Left ventricle myocardium inferior (tissue), 1 donor: ENCODE results near the gene ZNF492. TPM values are rescaled to one million over a fixed set of nuclear protein-coding genes. Genes with fewer than 3 reads are reported as not detected.

Experiments used
- DNase-seq: peaks from one replicate; pipeline ENCODE4 v3.0.0-alpha.2; 2020
- H3K27ac ChIP-seq: fragments of 200-600 bp; replicated peaks from 2 replicates; pipeline ENCODE4 v1.8.0; 2021
- H3K27me3 ChIP-seq: fragments of 200-600 bp; 2 replicates; pipeline ENCODE4 v1.8.0; 2021; ENCODE audit warnings: low read depth
- H3K36me3 ChIP-seq: fragments of 200-600 bp; 2 replicates; pipeline ENCODE4 v1.8.0; 2021
- H3K4me1 ChIP-seq: fragments of 200-600 bp; 2 replicates; pipeline ENCODE4 v1.8.0; 2021
- H3K4me3 ChIP-seq: fragments of 200-600 bp; 2 replicates; pipeline ENCODE4 v1.8.0; 2021; ENCODE audit warnings: mild to moderate bottlenecking, moderate library complexity
- H3K9me3 ChIP-seq: fragments of 200-600 bp; replicated peaks from 2 replicates; pipeline ENCODE4 v1.8.0; 2021
- intact Hi-C: fragments of 100-400 bp; cut with micrococcal nuclease; formaldehyde crosslinking; loops from one replicate; pipeline ENCODE4 v1.11.0; 2022
- total RNA-seq: library from RNA; stranded (reverse); fragmentation: NEBNext Ultra II Directional; extraction: Animal tissue kit (Norgen Biotek cat#: 25700); gene quantifications from one replicate; pipeline ENCODE4 v1.2.1, GENCODE V29; 2021
- TF ChIP-seq, protein P1 (sequence below): fragments of 200-600 bp; IDR thresholded peaks from 2 replicates; pipeline ENCODE4 v1.8.0; 2021; ENCODE audit warnings: antibody characterized with exemption, mild to moderate bottlenecking, borderline replicate concordance
- donor health status: DM: no; HTN: yes; CAD: no; lungs with severe emphysema.

The ZNF492 gene
- total RNA-seq, 1 donor from 2014 or later = 0.08 TPM

DNA sequence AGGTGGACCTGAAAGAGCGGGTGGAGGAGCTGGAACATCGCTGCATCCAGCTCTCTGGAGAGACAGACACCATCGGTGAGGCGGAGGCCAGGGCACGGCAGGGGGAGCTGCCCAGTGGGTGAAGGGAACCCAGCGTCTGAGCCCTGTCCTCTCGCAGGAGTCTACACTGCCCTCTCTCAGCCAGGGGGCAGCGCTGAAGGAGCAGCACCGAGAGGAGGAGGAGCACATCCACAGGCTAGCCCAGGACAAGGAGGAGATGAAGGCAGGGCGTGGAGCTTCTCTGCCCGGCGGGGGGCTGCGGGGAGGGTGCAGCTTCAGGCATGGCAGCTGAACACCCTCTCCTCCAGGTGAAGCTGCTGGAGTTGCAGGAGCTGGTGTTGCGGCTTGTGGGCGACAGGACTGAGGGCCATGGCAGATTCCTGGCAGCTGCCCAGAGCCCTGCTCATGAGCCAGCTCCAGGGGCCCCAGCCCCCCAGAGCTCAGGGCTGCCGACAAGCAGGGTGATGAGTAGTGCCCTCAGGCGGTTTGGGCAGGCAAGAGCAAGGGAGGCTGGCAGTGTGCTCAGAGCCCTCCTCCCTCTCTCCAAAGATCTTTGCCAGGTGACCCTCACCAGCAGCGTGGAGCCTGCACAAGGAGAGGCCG, 31.4 kb upstream of the ZNF492 start:
- Histone ChIP-seq H3K4me3 (no peak overlapping the region), H3K27me3 (peaks cover 76% of the 10 kb centered on the region), H3K9me3 (no peaks in the 10 kb centered on the region), H3K36me3 (no peaks in the 10 kb centered on the region), H3K4me1 (no peaks in the 10 kb centered on the region), H3K27ac (no peak overlapping the region)
- no peak for DNase-seq
- intact Hi-C loops = no loop called here
- TF ChIP-seq, protein P1, sequence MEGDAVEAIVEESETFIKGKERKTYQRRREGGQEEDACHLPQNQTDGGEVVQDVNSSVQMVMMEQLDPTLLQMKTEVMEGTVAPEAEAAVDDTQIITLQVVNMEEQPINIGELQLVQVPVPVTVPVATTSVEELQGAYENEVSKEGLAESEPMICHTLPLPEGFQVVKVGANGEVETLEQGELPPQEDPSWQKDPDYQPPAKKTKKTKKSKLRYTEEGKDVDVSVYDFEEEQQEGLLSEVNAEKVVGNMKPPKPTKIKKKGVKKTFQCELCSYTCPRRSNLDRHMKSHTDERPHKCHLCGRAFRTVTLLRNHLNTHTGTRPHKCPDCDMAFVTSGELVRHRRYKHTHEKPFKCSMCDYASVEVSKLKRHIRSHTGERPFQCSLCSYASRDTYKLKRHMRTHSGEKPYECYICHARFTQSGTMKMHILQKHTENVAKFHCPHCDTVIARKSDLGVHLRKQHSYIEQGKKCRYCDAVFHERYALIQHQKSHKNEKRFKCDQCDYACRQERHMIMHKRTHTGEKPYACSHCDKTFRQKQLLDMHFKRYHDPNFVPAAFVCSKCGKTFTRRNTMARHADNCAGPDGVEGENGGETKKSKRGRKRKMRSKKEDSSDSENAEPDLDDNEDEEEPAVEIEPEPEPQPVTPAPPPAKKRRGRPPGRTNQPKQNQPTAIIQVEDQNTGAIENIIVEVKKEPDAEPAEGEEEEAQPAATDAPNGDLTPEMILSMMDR = no peak

DNA sequence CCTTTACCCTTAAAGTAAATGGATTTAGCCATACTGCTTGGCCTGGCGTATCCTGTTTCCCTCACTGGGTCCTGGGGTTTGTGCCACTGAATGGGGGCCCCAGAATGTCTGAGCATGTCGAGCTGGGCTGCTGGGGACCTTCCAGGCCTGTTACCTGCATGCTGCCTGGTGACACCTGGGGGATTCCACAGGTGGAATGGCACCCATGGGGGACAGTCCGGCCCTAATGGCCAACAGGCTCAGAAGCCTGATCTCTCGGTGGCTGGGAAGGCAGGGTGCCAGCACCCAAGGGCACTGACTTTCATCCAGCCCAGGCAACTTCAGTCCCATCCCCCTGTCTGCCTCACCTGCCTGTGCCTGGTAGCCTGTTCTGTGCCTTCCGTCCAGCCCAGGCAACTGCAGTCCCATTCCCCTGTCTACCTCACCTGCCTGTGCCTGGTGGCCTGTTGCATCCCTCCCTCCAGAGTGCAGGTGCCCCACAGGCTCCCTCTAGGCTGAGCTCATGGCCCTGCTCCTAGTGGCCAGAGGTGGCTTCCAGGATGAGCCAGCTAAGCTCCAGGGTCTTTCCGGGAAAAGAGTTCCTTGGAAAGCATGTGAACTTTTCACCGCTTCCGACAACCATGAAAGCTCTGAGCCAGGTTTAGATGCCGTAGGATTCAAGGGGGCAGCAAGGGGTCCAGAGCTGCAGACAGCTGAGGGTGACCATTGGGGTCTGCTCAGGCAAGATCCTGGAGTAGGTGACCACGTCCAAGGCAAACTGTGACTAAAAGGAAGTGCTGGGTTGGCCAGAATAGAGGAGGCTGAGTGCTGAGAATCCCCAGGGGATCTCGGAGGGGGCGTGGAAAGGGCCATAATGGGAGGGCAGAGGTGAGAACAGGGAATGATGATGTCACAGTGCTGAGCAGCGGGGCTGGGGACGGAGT, 30.3 kb upstream of the ZNF492 start:
- H3K27ac ChIP-seq = no peak overlapping the region
- H3K4me3 ChIP-seq = no peak overlapping the region
- DNase-seq = no peak
- peaks cover 66% of the 10 kb centered on the region for H3K27me3 ChIP-seq
- TF ChIP-seq, protein P1 = no peak
- H3K9me3 ChIP-seq = no peaks in the 10 kb centered on the region
- no peaks in the 10 kb centered on the region for H3K36me3 ChIP-seq
- H3K4me1 ChIP-seq = no peaks in the 10 kb centered on the region
- intact Hi-C loops = no loop called here

DNA sequence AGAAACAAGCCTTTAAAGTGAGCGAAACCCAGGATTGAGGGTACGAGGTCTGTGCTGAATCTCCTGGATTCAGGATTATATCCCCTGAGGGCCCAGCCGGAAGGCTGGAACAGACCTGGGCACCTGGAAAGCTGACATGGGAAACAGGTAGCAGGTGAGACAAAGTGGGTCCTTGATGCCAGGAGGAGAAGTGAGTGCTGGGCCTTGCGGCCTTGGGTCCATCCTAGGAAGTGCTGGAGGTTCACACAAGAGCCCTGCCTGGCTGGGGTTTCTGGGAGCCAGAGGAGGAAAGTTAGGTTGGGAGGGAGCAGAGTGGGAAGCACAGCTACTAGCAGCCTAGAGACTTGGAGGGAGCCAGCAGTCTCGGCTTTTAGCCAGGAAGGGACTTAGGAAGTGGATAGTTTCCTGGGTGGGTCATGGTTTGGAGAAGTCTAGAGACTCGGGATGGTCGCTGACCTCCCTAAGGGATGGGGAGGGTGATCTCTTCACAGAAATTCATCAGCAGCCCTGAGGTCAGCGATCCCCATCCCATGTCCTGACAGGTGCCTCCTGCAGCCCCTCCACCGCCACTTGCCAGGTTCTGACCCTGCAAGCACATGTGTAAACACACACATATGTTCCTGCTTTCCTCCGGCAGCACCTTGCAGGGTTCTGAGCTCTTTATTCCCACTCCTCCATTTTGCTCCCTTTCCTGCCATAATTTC, 29.4 kb upstream of the ZNF492 start:
- H3K9me3 ChIP-seq = no peaks in the 10 kb centered on the region
- H3K27me3 ChIP-seq = peaks cover 57% of the 10 kb centered on the region
- intact Hi-C loops = no loop called here
- H3K36me3 ChIP-seq = no peaks in the 10 kb centered on the region
- DNase-seq = no peak
- TF ChIP-seq, protein P1 = no peak
- no peaks in the 10 kb centered on the region for H3K4me1 ChIP-seq
- no peak overlapping the region for H3K4me3 ChIP-seq
- no peak overlapping the region for H3K27ac ChIP-seq

DNA sequence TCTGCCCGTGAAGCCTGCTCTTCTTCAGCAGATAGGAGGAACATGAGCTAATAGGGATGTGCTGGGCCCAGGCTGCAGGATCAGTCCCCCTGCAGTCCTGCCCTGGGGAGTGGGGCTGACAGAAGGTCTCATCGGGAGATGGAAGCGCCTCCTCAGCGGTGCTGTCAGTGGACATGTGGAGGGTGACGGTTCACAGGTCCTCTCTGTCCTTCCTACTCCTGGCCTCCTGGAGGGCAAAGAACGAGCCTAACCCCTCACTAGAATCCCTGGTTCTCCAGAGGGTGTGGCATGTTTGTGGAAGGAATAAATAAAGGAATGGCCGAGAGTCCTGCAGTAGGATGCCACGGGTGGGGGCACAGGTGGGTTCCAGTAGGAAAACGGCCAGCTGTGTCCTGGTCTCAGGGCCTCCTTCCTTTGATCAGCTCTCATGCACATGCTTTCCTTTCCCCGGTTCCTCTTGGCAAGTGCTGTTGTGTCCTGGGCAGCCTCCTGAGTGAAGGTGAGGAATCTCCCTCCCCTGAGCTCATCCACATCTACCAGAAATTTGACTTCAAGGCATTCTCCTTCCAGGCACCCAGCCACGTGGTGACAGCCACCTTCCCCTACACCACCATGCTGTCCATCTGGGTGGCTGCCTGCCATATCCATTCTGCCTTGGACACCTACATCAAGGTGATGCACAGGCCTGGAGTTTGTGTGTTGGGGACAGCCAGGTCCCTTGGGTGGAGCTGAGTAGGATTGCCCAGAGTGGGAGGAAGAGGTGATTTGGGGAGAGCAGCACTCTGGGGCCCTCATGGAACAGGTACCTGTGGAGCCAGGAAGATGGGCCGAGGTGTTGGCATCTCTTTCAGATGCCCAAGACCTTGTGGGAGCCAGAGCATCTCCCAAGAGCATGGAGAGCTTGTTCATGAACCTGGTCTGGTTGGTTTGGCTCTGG, 28.6 kb upstream of the ZNF492 start:
- Histone ChIP-seq H3K4me3 (no peak overlapping the region), H3K27ac (no peak overlapping the region), H3K36me3 (no peaks in the 10 kb centered on the region), H3K27me3 (peaks cover 52% of the 10 kb centered on the region), H3K9me3 (no peaks in the 10 kb centered on the region), H3K4me1 (no peaks in the 10 kb centered on the region)
- TF ChIP-seq, protein P1 = no peak
- intact Hi-C loops = no loop called here
- no peak for DNase-seq

DNA sequence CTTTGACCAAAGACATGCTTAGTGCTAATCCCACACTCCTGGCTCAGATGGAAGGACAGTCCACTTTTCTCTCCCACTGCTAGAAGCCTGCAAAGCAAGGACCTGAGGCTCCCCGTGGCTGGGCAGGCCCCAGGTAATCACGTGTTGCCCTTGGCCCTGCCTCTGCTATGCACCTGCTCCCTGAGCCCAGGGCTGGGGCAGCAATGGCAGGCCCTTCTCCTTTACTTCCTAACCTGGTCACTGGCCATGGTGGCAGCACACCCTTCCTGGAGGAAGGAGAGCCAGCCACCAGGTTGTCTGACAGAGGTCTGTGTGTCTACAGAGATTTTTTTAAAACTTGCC, 27.9 kb upstream of the ZNF492 start:
- intact Hi-C loops = no loop called here
- no peak for DNase-seq
- Histone ChIP-seq H3K4me1 (no peaks in the 10 kb centered on the region), H3K27ac (no peak overlapping the region), H3K36me3 (no peaks in the 10 kb centered on the region), H3K4me3 (no peak overlapping the region), H3K27me3 (peaks cover 47% of the 10 kb centered on the region), H3K9me3 (no peaks in the 10 kb centered on the region)
- TF ChIP-seq, protein P1 = no peak
